SK-N-SH treated with all-trans-retinoic acid at 6 μM for 48 hours (cell line): Measurements from ENCODE around the gene SERPINA1.

Experiments
- ATAC-seq: fragments of 200-7000 bp; cut with Tn5 transposase; 3 replicates; pipeline ENCODE4 v1.9.1; 2020; ENCODE audit warnings: mild to moderate bottlenecking, moderate library complexity
- ARNTL ChIP-seq: fragments of 450-650 bp; formaldehyde crosslinking; IDR thresholded peaks from 2 replicates; pipeline ENCODE4 v1.5.0; 2020; ENCODE audit warnings: low read depth, mild to moderate bottlenecking, moderate library complexity, borderline replicate concordance
- BACH2 ChIP-seq: fragments of 250-450 bp; sonication (Bioruptor Pico); IDR thresholded peaks from 2 replicates; pipeline ENCODE4 v1.9.0; 2021; ENCODE audit warnings: mild to moderate bottlenecking, borderline replicate concordance
- ESRRG ChIP-seq: fragments of 250-450 bp; sonication (Bioruptor Pico); IDR thresholded peaks from 2 replicates; pipeline ENCODE4 v1.6.1; 2021; ENCODE audit warnings: mild to moderate bottlenecking
- GLIS3 ChIP-seq: fragments of 250-450 bp; sonication (Bioruptor Pico); IDR thresholded peaks from 2 replicates; pipeline ENCODE4 v1.5.0; 2020; ENCODE audit warnings: mild to moderate bottlenecking, moderate library complexity
- ISL1 ChIP-seq: fragments of 250-450 bp; sonication (Bioruptor Pico); IDR thresholded peaks from 2 replicates; pipeline ENCODE4 v2.1.2; 2022; ENCODE audit warnings: mild to moderate bottlenecking, moderate library complexity
- OSR1 ChIP-seq: fragments of 250-450 bp; sonication (Bioruptor Pico); IDR thresholded peaks from 2 replicates; pipeline ENCODE4 v1.8.0; 2022; ENCODE audit warnings: moderate library complexity, mild to moderate bottlenecking, inconsistent platforms
- POU6F1 ChIP-seq: fragments of 250-450 bp; sonication (Bioruptor Pico); IDR thresholded peaks from 2 replicates; pipeline ENCODE4 v1.8.0; 2021; ENCODE audit warnings: low read depth, mild to moderate bottlenecking, moderate library complexity, borderline replicate concordance
- PPARA ChIP-seq: fragments of 250-450 bp; sonication (Bioruptor Pico); IDR thresholded peaks from 2 replicates; pipeline ENCODE4 v1.5.0; 2020; ENCODE audit warnings: mild to moderate bottlenecking, borderline replicate concordance
- RARB ChIP-seq: fragments of 250-450 bp; sonication (Bioruptor Pico); IDR thresholded peaks from 2 replicates; pipeline ENCODE4 v1.8.0; 2021; ENCODE audit warnings: mild to moderate bottlenecking, moderate library complexity
- SNAI2 ChIP-seq: fragments of 250-450 bp; sonication (Bioruptor Pico); IDR thresholded peaks from 2 replicates; pipeline ENCODE4 v1.5.0; 2020; ENCODE audit warnings: mild to moderate bottlenecking, moderate library complexity
- TCF4 ChIP-seq: fragments of 250-450 bp; sonication (Bioruptor Pico); IDR thresholded peaks from 2 replicates; pipeline ENCODE4 v1.8.0; 2021; ENCODE audit warnings: mild to moderate bottlenecking, moderate library complexity, borderline replicate concordance
- TOX ChIP-seq: fragments of 250-450 bp; sonication (Bioruptor Pico); IDR thresholded peaks from 2 replicates; pipeline ENCODE4 v1.8.0; 2021; ENCODE audit warnings: mild to moderate bottlenecking, moderate library complexity, borderline replicate concordance
- TSHZ2 ChIP-seq: fragments of 250-450 bp; sonication (Bioruptor Pico); IDR thresholded peaks from 2 replicates; pipeline ENCODE4 v1.5.0; 2020; ENCODE audit warnings: mild to moderate bottlenecking, moderate library complexity
- ZC3H10 ChIP-seq: fragments of 250-450 bp; sonication (Bioruptor Pico); IDR thresholded peaks from 2 replicates; pipeline ENCODE4 v1.5.1; 2021; ENCODE audit warnings: mild to moderate bottlenecking, moderate library complexity
- ZFP30 ChIP-seq: fragments of 450-650 bp; formaldehyde crosslinking; IDR thresholded peaks from 2 replicates; pipeline ENCODE4 v1.5.0; 2022; ENCODE audit warnings: mild to moderate bottlenecking, moderate library complexity
- ZNF565 ChIP-seq: fragments of 450-650 bp; formaldehyde crosslinking; conservative IDR thresholded peaks from 2 replicates; pipeline ENCODE4 v1.5.0; 2020; ENCODE audit warnings: low read depth, mild to moderate bottlenecking, moderate library complexity
- ZNF70 ChIP-seq: fragments of 450-650 bp; formaldehyde crosslinking; IDR thresholded peaks from 2 replicates; pipeline ENCODE4 v1.5.0; 2020; ENCODE audit warnings: mild to moderate bottlenecking, moderate library complexity
- ZNF8 ChIP-seq: fragments of 450-650 bp; formaldehyde crosslinking; IDR thresholded peaks from 2 replicates; pipeline ENCODE4 v1.5.0; 2020; ENCODE audit warnings: mild to moderate bottlenecking, moderate library complexity
- TF ChIP-seq, protein P1 (sequence below): fragments of 250-450 bp; sonication (Bioruptor Pico); IDR thresholded peaks from 2 replicates; pipeline ENCODE4 v1.8.0; 2020; ENCODE audit warnings: mild to moderate bottlenecking, moderate library complexity, borderline replicate concordance
- TF ChIP-seq, protein P2 (sequence below): fragments of 250-450 bp; sonication (Bioruptor Pico); IDR thresholded peaks from 2 replicates; pipeline ENCODE4 v1.5.1; 2020; ENCODE audit warnings: low read depth, mild to moderate bottlenecking, moderate library complexity

Gene SERPINA1

GRCh38 chr14:94340533-94340932, 47.9 kb downstream of the SERPINA1 start:
- no peak for ATAC-seq
- no peak for TF ChIP-seq SNAI2 (CRISPR knock-in tag)
- no peak for TF ChIP-seq ZFP30 (CRISPR knock-in tag)
- TF ChIP-seq PPARA = no peak
- no peak for TF ChIP-seq ZC3H10 (CRISPR knock-in tag)
- no peak for TF ChIP-seq ZNF8 (CRISPR knock-in tag)
- TF ChIP-seq ARNTL (CRISPR knock-in tag) = no peak
- TF ChIP-seq, protein P1, sequence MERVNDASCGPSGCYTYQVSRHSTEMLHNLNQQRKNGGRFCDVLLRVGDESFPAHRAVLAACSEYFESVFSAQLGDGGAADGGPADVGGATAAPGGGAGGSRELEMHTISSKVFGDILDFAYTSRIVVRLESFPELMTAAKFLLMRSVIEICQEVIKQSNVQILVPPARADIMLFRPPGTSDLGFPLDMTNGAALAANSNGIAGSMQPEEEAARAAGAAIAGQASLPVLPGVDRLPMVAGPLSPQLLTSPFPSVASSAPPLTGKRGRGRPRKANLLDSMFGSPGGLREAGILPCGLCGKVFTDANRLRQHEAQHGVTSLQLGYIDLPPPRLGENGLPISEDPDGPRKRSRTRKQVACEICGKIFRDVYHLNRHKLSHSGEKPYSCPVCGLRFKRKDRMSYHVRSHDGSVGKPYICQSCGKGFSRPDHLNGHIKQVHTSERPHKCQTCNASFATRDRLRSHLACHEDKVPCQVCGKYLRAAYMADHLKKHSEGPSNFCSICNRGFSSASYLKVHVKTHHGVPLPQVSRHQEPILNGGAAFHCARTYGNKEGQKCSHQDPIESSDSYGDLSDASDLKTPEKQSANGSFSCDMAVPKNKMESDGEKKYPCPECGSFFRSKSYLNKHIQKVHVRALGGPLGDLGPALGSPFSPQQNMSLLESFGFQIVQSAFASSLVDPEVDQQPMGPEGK (CRISPR knock-in tag) = no peak
- no peak for TF ChIP-seq TOX (CRISPR knock-in tag)
- TF ChIP-seq ZNF565 (CRISPR knock-in tag) = no peak
- TF ChIP-seq ISL1 (CRISPR knock-in tag) = no peak
- no peak for TF ChIP-seq ESRRG (CRISPR knock-in tag)
- TF ChIP-seq GLIS3 (CRISPR knock-in tag) = no peak
- no peak for TF ChIP-seq ZNF70 (CRISPR knock-in tag)
- TF ChIP-seq OSR1 = no peak
- TF ChIP-seq, protein P2, sequence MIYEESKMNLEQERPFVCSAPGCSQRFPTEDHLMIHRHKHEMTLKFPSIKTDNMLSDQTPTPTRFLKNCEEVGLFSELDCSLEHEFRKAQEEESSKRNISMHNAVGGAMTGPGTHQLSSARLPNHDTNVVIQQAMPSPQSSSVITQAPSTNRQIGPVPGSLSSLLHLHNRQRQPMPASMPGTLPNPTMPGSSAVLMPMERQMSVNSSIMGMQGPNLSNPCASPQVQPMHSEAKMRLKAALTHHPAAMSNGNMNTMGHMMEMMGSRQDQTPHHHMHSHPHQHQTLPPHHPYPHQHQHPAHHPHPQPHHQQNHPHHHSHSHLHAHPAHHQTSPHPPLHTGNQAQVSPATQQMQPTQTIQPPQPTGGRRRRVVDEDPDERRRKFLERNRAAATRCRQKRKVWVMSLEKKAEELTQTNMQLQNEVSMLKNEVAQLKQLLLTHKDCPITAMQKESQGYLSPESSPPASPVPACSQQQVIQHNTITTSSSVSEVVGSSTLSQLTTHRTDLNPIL (CRISPR knock-in tag) = no peak
- no peak for TF ChIP-seq TCF4 (CRISPR knock-in tag)
- TF ChIP-seq POU6F1 (CRISPR knock-in tag) = no peak

- ATAC-seq = no peak
- no peak for TF ChIP-seq POU6F1 (CRISPR knock-in tag)
- TF ChIP-seq OSR1 = no peak
- TF ChIP-seq, protein P2 (CRISPR knock-in tag) = no peak
- TF ChIP-seq ZNF565 (CRISPR knock-in tag) = no peak
- TF ChIP-seq TSHZ2 (CRISPR knock-in tag) = no peak
- no peak for TF ChIP-seq BACH2 (CRISPR knock-in tag)
- TF ChIP-seq ZC3H10 (CRISPR knock-in tag) = no peak
- no peak for TF ChIP-seq ZFP30 (CRISPR knock-in tag)
- no peak for TF ChIP-seq RARB (CRISPR knock-in tag)
- TF ChIP-seq TOX (CRISPR knock-in tag) = no peak
Measured at GRCh38 chr14:94338023-94338422, 50.4 kb downstream of the SERPINA1 start.
